GM12892 (cell line): ENCODE results near the gene PAH.
"Not testable (repeated sequence)": the region's sequence is repeated elsewhere in the genome, so short reads cannot be mapped to it uniquely, and the experiment has no call there.

Source experiments
- DNase-seq: peaks from one replicate; pipeline ENCODE4 v3.0.0; 2011; ENCODE audit not compliant: insufficient read length
- FAIRE-seq: peaks from 2 replicates; lab custom pipeline; 2011; peaks lifted over from hg19 to GRCh38; lab: Jason Lieb, UNC
- POLR2A ChIP-seq: IDR thresholded peaks from 2 replicates; pipeline ENCODE4 v1.6.1; 2011; ENCODE audit warnings: low read depth, low read length, control low read depth
- POLR2AphosphoS5 ChIP-seq: IDR thresholded peaks from 2 replicates; pipeline ENCODE4 v1.6.1; 2011; ENCODE audit warnings: low read depth, low read length, control low read depth
- TAF1 ChIP-seq: IDR thresholded peaks from 2 replicates; pipeline ENCODE4 v1.6.1; 2011; ENCODE audit warnings: low read depth, mild to moderate bottlenecking, control low read depth, low read length, borderline replicate concordance

PAH gene

GRCh38 chr12:102848832-102849231 lies 68.2 kb downstream of the PAH start:
- no peak for DNase-seq
- TF ChIP-seq POLR2AphosphoS5 (no peak), TAF1 (no peak), POLR2A (no peak)
- no peak for FAIRE-seq

GRCh38 chr12:102847131-102847530 lies 69.9 kb downstream of the PAH start:
- TF ChIP-seq POLR2A (no peak), POLR2AphosphoS5 (no peak), TAF1 (no peak)
- no peak for DNase-seq
- FAIRE-seq, result no peak

- FAIRE-seq (no peak), DNase-seq (no peak)
- TF ChIP-seq POLR2A, result no peak
- no peak for TF ChIP-seq POLR2AphosphoS5
- no peak for TF ChIP-seq TAF1
These were observed 83.2 kb downstream of the PAH start for GRCh38 chr12:102833687-102834441.

- not testable (repeated sequence) for FAIRE-seq, DNase-seq
These were observed 84.2 kb downstream of the PAH start for GRCh38 chr12:102832826-102833225.

GRCh38 chr12:102824218-102824835 lies 92.7 kb downstream of the PAH start:
- no peak for TF ChIP-seq TAF1
- TF ChIP-seq POLR2A, result no peak
- no peak for TF ChIP-seq POLR2AphosphoS5
- DNase-seq (no peak), FAIRE-seq (no peak)

- FAIRE-seq, result no peak
- no peak for DNase-seq
- TF ChIP-seq TAF1 (no peak), POLR2A (no peak), POLR2AphosphoS5 (no peak)
These were observed 95.9 kb downstream of the PAH start for GRCh38 chr12:102821149-102821548.

- DNase-seq (no peak), FAIRE-seq (no peak)
- TF ChIP-seq POLR2A (no peak), TAF1 (no peak), POLR2AphosphoS5 (no peak)
These were observed 100.1 kb downstream of the PAH start for GRCh38 chr12:102816816-102817434.

- DNase-seq (no peak), FAIRE-seq (no peak)
- TF ChIP-seq TAF1, result no peak
- TF ChIP-seq POLR2AphosphoS5, result no peak
- no peak for TF ChIP-seq POLR2A
These were observed 102.2 kb downstream of the PAH start for GRCh38 chr12:102814691-102815367.

- no peak for FAIRE-seq
- DNase-seq, result no peak
These were observed 104.7 kb downstream of the PAH start for GRCh38 chr12:102812344-102812743.

GRCh38 chr12:102811110-102811737 lies 105.8 kb downstream of the PAH start:
- FAIRE-seq, result no peak
- TF ChIP-seq POLR2AphosphoS5 (no peak), TAF1 (no peak), POLR2A (no peak)
- no peak for DNase-seq

More at GRCh38 chr12:102812344-102812743, 104.7 kb downstream of the PAH start:
- TF ChIP-seq POLR2AphosphoS5, result no peak
- no peak for TF ChIP-seq POLR2A
- TF ChIP-seq TAF1, result no peak

GRCh38 chr12:102808412-102808811 lies 108.6 kb downstream of the PAH start:
- DNase-seq (no peak), FAIRE-seq (no peak)
- no peak for TF ChIP-seq POLR2A
- no peak for TF ChIP-seq POLR2AphosphoS5
- no peak for TF ChIP-seq TAF1
